HepG2 (cell line): ENCODE measurements around the gene GNPDA1. TPM values are rescaled to one million over a fixed set of nuclear protein-coding genes. Genes with fewer than 3 reads are reported as not detected.

Experiments
- ATAC-seq: fragments of 200-7000 bp; cut with Tn5 transposase; 3 replicates; pipeline ENCODE4 v1.9.1; 2020; ENCODE audit warnings: mild to moderate bottlenecking, moderate library complexity
- BruUV-seq: library from RNA; stranded (reverse); fragments of 400-500 nt; replicated peaks from 2 replicates; lab custom pipeline; 2021; lab: Mats Ljungman, UMichigan
- CTCF ChIA-PET: fragments of 300-600 bp; formaldehyde crosslinking; extraction: SDS; loops from one replicate; lab custom pipeline; 2021; ENCODE audit warnings: low total read pairs, inconsistent platforms, low intra/inter-chr PET ratio; lab: Yijun Ruan, JAX
- POLR2A ChIA-PET: fragments of 350-600 bp; sonication (Branson Sonifier 250); formaldehyde crosslinking; loops from one replicate; lab custom pipeline; 2020; ENCODE audit warnings: antibody characterized with exemption, inconsistent platforms; lab: Yijun Ruan, JAX
- DNase-seq: peaks from one replicate; pipeline ENCODE4 v3.0.0-alpha.2; 2015; ENCODE audit warnings: low spot score
- FAIRE-seq: peaks from 3 replicates; lab custom pipeline; 2011; peaks lifted over from hg19 to GRCh38; lab: Jason Lieb, UNC
- H2AFZ ChIP-seq: one replicate; pipeline ENCODE4 v1.6.1; 2011; ENCODE audit warnings: low read length, inconsistent platforms
- H3K27ac ChIP-seq: fragments of 300-600 bp; 3 replicates; pipeline ENCODE4 v1.8.0; 2011; ENCODE audit warnings: mixed run types, mild to moderate bottlenecking, mixed read lengths, low read length, inconsistent platforms; ENCODE audit not compliant: insufficient read depth; ENCODE audit errors: extremely low read length
- H3K27me3 ChIP-seq, 2 experiments: fragments of 200-600 bp in 1 of 2; 2 replicates in 1 of 2; 3 replicates in 1 of 2; pipeline versions ENCODE4 v1.6.0 to v1.8.0; 2011; ENCODE audit warnings: low read length in 2 of 2, mild to moderate bottlenecking in 2 of 2, moderate library complexity in 2 of 2, inconsistent platforms in 1 of 2; ENCODE audit not compliant: insufficient read depth in 2 of 2, control insufficient read depth in 1 of 2
- H3K36me3 ChIP-seq, 2 experiments: fragments of 200-600 bp in 1 of 2; replicated peaks in 1 of 2; 2 replicates in 1 of 2; 3 replicates in 1 of 2; pipeline versions ENCODE4 v1.5.1 to v1.8.0; 2011; ENCODE audit warnings: low read length in 2 of 2, inconsistent platforms in 1 of 2; ENCODE audit not compliant: insufficient read depth in 2 of 2, control insufficient read depth in 1 of 2
- H3K4me1 ChIP-seq: 2 replicates; pipeline ENCODE4 v1.5.1; 2012; ENCODE audit warnings: low read length, inconsistent platforms; ENCODE audit not compliant: insufficient read depth
- H3K4me2 ChIP-seq: 2 replicates; pipeline ENCODE4 v1.6.0; 2011; ENCODE audit warnings: low read depth, low read length, inconsistent platforms
- H3K4me3 ChIP-seq, 3 experiments: fragments of 200-600 bp in 1 of 3; sonication (generic), shearing (Covaris generic) in 1 of 3; replicated peaks in 1 of 3; 2 replicates each; pipeline ENCODE4 v1.5.1; 2011 to 2016; ENCODE audit warnings: low read length in 3 of 3, inconsistent platforms in 2 of 3, low read depth in 2 of 3, mild to moderate bottlenecking in 2 of 3, control low read depth in 1 of 3, mixed read lengths in 1 of 3; ENCODE audit not compliant: insufficient read depth in 1 of 3
- H3K79me2 ChIP-seq: one replicate; pipeline ENCODE4 v1.6.1; 2011; ENCODE audit warnings: low read length, inconsistent platforms; ENCODE audit not compliant: insufficient read depth
- H3K9ac ChIP-seq: 2 replicates; pipeline ENCODE4 v1.6.0; 2011; ENCODE audit warnings: mild to moderate bottlenecking, low read depth, low read length, inconsistent platforms; ENCODE audit not compliant: insufficient read depth
- H3K9me3 ChIP-seq: 2 replicates; pipeline ENCODE4 v1.5.1; 2012; ENCODE audit warnings: mild to moderate bottlenecking, low read length
- H4K20me1 ChIP-seq: 2 replicates; pipeline ENCODE4 v1.6.0; 2011; ENCODE audit warnings: inconsistent platforms, mild to moderate bottlenecking, low read length, moderate library complexity; ENCODE audit not compliant: insufficient read depth
- DPF2 ChIP-seq: sonication (generic); formaldehyde crosslinking; IDR thresholded peaks from 2 replicates; pipeline ENCODE4 v1.4.0; 2020; ENCODE audit warnings: mild to moderate bottlenecking, low read depth, missing genetic modification reagents, borderline replicate concordance
- FOXC1 ChIP-seq: sonication (generic); formaldehyde crosslinking; IDR thresholded peaks from 2 replicates; pipeline ENCODE4 v1.8.0; 2022; ENCODE audit warnings: mild to moderate bottlenecking, missing genetic modification reagents, borderline replicate concordance
- GLI4 ChIP-seq: sonication (generic); formaldehyde crosslinking; IDR thresholded peaks from 2 replicates; pipeline ENCODE4 v1.5.1; 2020; ENCODE audit warnings: missing genetic modification reagents, mild to moderate bottlenecking, moderate library complexity, borderline replicate concordance
- MBD4 ChIP-seq: IDR thresholded peaks from 2 replicates; pipeline ENCODE4 v1.6.1; 2012; ENCODE audit warnings: low read length, inconsistent platforms, borderline replicate concordance
- MYC ChIP-seq: sonication (generic); formaldehyde crosslinking; IDR thresholded peaks from 2 replicates; pipeline ENCODE4 v1.9.0; 2021; ENCODE audit warnings: missing genetic modification reagents, borderline replicate concordance
- PAF1 ChIP-seq: IDR thresholded peaks from 2 replicates; pipeline ENCODE4 v1.6.1; 2016; ENCODE audit warnings: missing genetic modification reagents, missing compliant biosample characterization
- RFX1 ChIP-seq: fragments of 450-650 bp; IDR thresholded peaks from 2 replicates; pipeline ENCODE4 v1.6.1; 2017
- SCMH1 ChIP-seq: sonication (generic); formaldehyde crosslinking; IDR thresholded peaks from 2 replicates; pipeline ENCODE4 v1.9.0; 2021; ENCODE audit warnings: missing genetic modification reagents, mild to moderate bottlenecking, borderline replicate concordance
- ZNF33A ChIP-seq: sonication (generic); formaldehyde crosslinking; IDR thresholded peaks from 2 replicates; pipeline ENCODE4 v1.5.1; 2020; ENCODE audit warnings: missing genetic modification reagents, mild to moderate bottlenecking, moderate library complexity, borderline replicate concordance
- ZNF674 ChIP-seq: sonication (generic); formaldehyde crosslinking; IDR thresholded peaks from 2 replicates; pipeline ENCODE4 v1.5.0; 2020; ENCODE audit warnings: low read depth, mild to moderate bottlenecking, missing genetic modification reagents
- ZNF703 ChIP-seq: sonication (generic); formaldehyde crosslinking; IDR thresholded peaks from 2 replicates; pipeline ENCODE4 v1.5.1; 2020; ENCODE audit warnings: missing genetic modification reagents, mild to moderate bottlenecking, moderate library complexity, borderline replicate concordance
- ZNF816 ChIP-seq: sonication (generic); formaldehyde crosslinking; IDR thresholded peaks from 2 replicates; pipeline ENCODE4 v1.8.0; 2022; ENCODE audit warnings: missing genetic modification reagents, mild to moderate bottlenecking, borderline replicate concordance
- ZNF850 ChIP-seq: sonication (generic); formaldehyde crosslinking; conservative IDR thresholded peaks from 2 replicates; pipeline ENCODE4 v1.9.0; 2021; ENCODE audit warnings: mild to moderate bottlenecking, missing genetic modification reagents
- WGBS: methylation state at CpG from one replicate; pipeline ENCODE4 v1.1.6; 2017; ENCODE audit warnings: low lambda C conversion rate; 5-methylcytosine and 5-hydroxymethylcytosine counted together
- in situ Hi-C: cut with HindIII; loops from 2 replicates; pipeline ENCODE4 v1.10.0; 2017; ENCODE audit warnings: low pct_unique_long_range_greater_than_20kb; ENCODE audit not compliant: extremely low pct_ligation_motif_present
- intact Hi-C: fragments of 100-400 bp; cut with micrococcal nuclease; formaldehyde crosslinking; loops from one replicate; pipeline ENCODE4 v1.10.0; 2022; ENCODE audit not compliant: unreplicated experiment
- polyA plus RNA-seq, 8 experiments: library from polyadenylated mRNA; depleted of rRNA in 3 of 8; stranded (reverse) in 7 of 8; unstranded in 1 of 8; fragments of >200 nt; fragmentation: Illumina TruSeq in 4 of 8; extraction: Trizol in 4 of 8; gene quantifications; 2 replicates each; pipeline versions ENCODE4 v1.2.1 to v1.2.3, GENCODE V29; 2011 to 2016; ENCODE audit warnings: low read depth in 4 of 8, missing spikeins in 1 of 8, mixed read lengths in 1 of 8; ENCODE audit not compliant: insufficient read depth in 1 of 8
- total RNA-seq, 5 experiments: library from RNA; depleted of rRNA; stranded (reverse); fragments of >200 nt; fragmentation: Illumina TruSeq; extraction: Trizol; gene quantifications; 2 replicates each; pipeline ENCODE4 v1.2.3, GENCODE V29; 2016; ENCODE audit warnings: low read depth in 1 of 5
- TF ChIP-seq, protein P1 (sequence below): sonication (generic); formaldehyde crosslinking; IDR thresholded peaks from 2 replicates; pipeline ENCODE4 v1.9.0; 2022; ENCODE audit warnings: missing genetic modification reagents, mild to moderate bottlenecking, borderline replicate concordance

GNPDA1 gene
- total and polyA plus RNA-seq, 2 of the 13 experiments (the other 11 are each of a cell fraction or from before 2014, with no cell fraction given) = 6.0 to 54.1 TPM

GRCh38 chr5:142023836-142024235 lies 11.0 kb upstream of the GNPDA1 start:
- BruUV-seq = no TSS peak
- DNase-seq (no peak), ATAC-seq (no peak), FAIRE-seq (no peak)
- POLR2A ChIA-PET = no interaction called here
- WGBS = 61% methylated on average over 6 of the region's 6 CpGs
- H4K20me1 ChIP-seq = no peaks in the 10 kb centered on the region
- intact Hi-C loops (no loop called here), in situ Hi-C loops (no loop called here)
- no peak overlapping the region for H3K27ac ChIP-seq
- peaks cover 6% of the 10 kb centered on the region; the same call in 1 of the 2 replicates for H3K9me3 ChIP-seq
- no peaks in the 10 kb centered on the region for H3K36me3 ChIP-seq
- H3K9ac ChIP-seq = no peak overlapping the region
- H3K4me3 ChIP-seq = no peak overlapping the region
- no peaks in the 10 kb centered on the region for H3K79me2 ChIP-seq
- H3K4me1 ChIP-seq = peaks cover 16% of the 10 kb centered on the region
- TF ChIP-seq MBD4 = no peak
- TF ChIP-seq ZNF703 (CRISPR knock-in tag) = no peak
- no peak for TF ChIP-seq ZNF33A (CRISPR knock-in tag)
- TF ChIP-seq SCMH1 (CRISPR knock-in tag) = no peak
- TF ChIP-seq RFX1 = no peak
- no peak for TF ChIP-seq ZNF674 (CRISPR knock-in tag)
- no peak for TF ChIP-seq FOXC1 (CRISPR knock-in tag)
- TF ChIP-seq DPF2 (CRISPR knock-in tag) = no peak
- no peak for TF ChIP-seq PAF1
- TF ChIP-seq MYC (CRISPR knock-in tag) = no peak
- no peak for TF ChIP-seq ZNF850 (CRISPR knock-in tag)
- TF ChIP-seq, protein P1, sequence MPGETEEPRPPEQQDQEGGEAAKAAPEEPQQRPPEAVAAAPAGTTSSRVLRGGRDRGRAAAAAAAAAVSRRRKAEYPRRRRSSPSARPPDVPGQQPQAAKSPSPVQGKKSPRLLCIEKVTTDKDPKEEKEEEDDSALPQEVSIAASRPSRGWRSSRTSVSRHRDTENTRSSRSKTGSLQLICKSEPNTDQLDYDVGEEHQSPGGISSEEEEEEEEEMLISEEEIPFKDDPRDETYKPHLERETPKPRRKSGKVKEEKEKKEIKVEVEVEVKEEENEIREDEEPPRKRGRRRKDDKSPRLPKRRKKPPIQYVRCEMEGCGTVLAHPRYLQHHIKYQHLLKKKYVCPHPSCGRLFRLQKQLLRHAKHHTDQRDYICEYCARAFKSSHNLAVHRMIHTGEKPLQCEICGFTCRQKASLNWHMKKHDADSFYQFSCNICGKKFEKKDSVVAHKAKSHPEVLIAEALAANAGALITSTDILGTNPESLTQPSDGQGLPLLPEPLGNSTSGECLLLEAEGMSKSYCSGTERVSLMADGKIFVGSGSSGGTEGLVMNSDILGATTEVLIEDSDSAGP (CRISPR knock-in tag) = no peak
- no peak for TF ChIP-seq ZNF816 (CRISPR knock-in tag)
- no peak for TF ChIP-seq GLI4
- H3K27me3 ChIP-seq = peaks cover 0 to 6% of the 10 kb centered on the region in 2 experiments; a peak in 1 of 5 replicates
- CTCF ChIA-PET = no interaction called here
- H2AFZ ChIP-seq = no peak overlapping the region
- no peak overlapping the region; the same call in 1 of the 2 replicates for H3K4me2 ChIP-seq
